HepG2 (cell line): ENCODE data around the gene KCNE2. TPM values are rescaled to one million over a fixed set of nuclear protein-coding genes. Genes with fewer than 3 reads are reported as not detected.
A peak's percentile ranks its signal among the peaks of the same experiment; 100 is the strongest.

Source experiments
- AFF4 ChIP-seq: sonication (generic); formaldehyde crosslinking; IDR thresholded peaks from 2 replicates; pipeline ENCODE4 v1.4.0; 2020; ENCODE audit warnings: missing genetic modification reagents
- GPN1 ChIP-seq: sonication (generic); formaldehyde crosslinking; IDR thresholded peaks from 2 replicates; pipeline ENCODE4 v1.5.1; 2020; ENCODE audit warnings: missing genetic modification reagents, borderline replicate concordance
- JUNB ChIP-seq: sonication (generic); formaldehyde crosslinking; IDR thresholded peaks from 2 replicates; pipeline ENCODE4 v1.8.0; 2022; ENCODE audit warnings: missing genetic modification reagents, mild to moderate bottlenecking, borderline replicate concordance
- MAX ChIP-seq: IDR thresholded peaks from 2 replicates; pipeline ENCODE4 v1.6.1; 2012; ENCODE audit warnings: inconsistent platforms
- MTERF4 ChIP-seq: sonication (generic); formaldehyde crosslinking; IDR thresholded peaks from 2 replicates; pipeline ENCODE4 v1.8.0; 2023; ENCODE audit warnings: mild to moderate bottlenecking, missing genetic modification reagents
- SAP130 ChIP-seq: IDR thresholded peaks from 2 replicates; pipeline ENCODE4 v1.6.1; 2016; ENCODE audit warnings: low read depth
- SIN3B ChIP-seq: fragments of 150-350 bp; IDR thresholded peaks from 2 replicates; pipeline ENCODE4 v1.6.1; 2014; ENCODE audit warnings: low read length
- SOX13 ChIP-seq, 3 experiments: fragments of 450-650 bp in 1 of 3; sonication (generic) in 1 of 3; formaldehyde crosslinking in 1 of 3; IDR thresholded peaks in 2 of 3; conservative IDR thresholded peaks in 1 of 3; 2 replicates each; pipeline versions ENCODE4 v1.5.0 to v1.6.1; 2016 to 2020; ENCODE audit warnings: antibody characterized with exemption in 1 of 3, mild to moderate bottlenecking in 1 of 3, missing compliant biosample characterization in 1 of 3, missing genetic modification reagents in 1 of 3, moderate library complexity in 1 of 3
- SOX5 ChIP-seq: IDR thresholded peaks from 2 replicates; pipeline ENCODE4 v1.6.1; 2016; ENCODE audit warnings: borderline replicate concordance
- SSRP1 ChIP-seq: IDR thresholded peaks from 2 replicates; pipeline ENCODE4 v1.6.1; 2016; ENCODE audit warnings: control low read depth
- ZBTB46 ChIP-seq: sonication (generic); formaldehyde crosslinking; IDR thresholded peaks from 2 replicates; pipeline ENCODE4 v1.4.0; 2020; ENCODE audit warnings: mild to moderate bottlenecking, missing genetic modification reagents, borderline replicate concordance
- ZGPAT ChIP-seq: IDR thresholded peaks from 2 replicates; pipeline ENCODE4 v1.6.1; 2016; ENCODE audit warnings: mild to moderate bottlenecking
- ZNF281 ChIP-seq: sonication (generic); formaldehyde crosslinking; IDR thresholded peaks from 2 replicates; pipeline ENCODE4 v1.4.0; 2020; ENCODE audit warnings: missing genetic modification reagents, borderline replicate concordance
- ZNF530 ChIP-seq: sonication (generic); formaldehyde crosslinking; IDR thresholded peaks from 2 replicates; pipeline ENCODE4 v1.5.0; 2020; ENCODE audit warnings: low read depth, mild to moderate bottlenecking, missing genetic modification reagents
- ZNF550 ChIP-seq: sonication (generic); formaldehyde crosslinking; IDR thresholded peaks from 2 replicates; pipeline ENCODE4 v1.4.0; 2020; ENCODE audit warnings: mild to moderate bottlenecking, missing genetic modification reagents, borderline replicate concordance
- ZNF709 ChIP-seq: sonication (generic); formaldehyde crosslinking; IDR thresholded peaks from 2 replicates; pipeline ENCODE4 v1.5.0; 2020; ENCODE audit warnings: mild to moderate bottlenecking, missing genetic modification reagents
- ZNF761 ChIP-seq: sonication (generic); formaldehyde crosslinking; conservative IDR thresholded peaks from 2 replicates; pipeline ENCODE4 v1.4.0; 2020; ENCODE audit warnings: mild to moderate bottlenecking, missing genetic modification reagents
- ZZZ3 ChIP-seq: sonication (generic); formaldehyde crosslinking; IDR thresholded peaks from 2 replicates; pipeline ENCODE4 v1.4.0; 2020; ENCODE audit warnings: missing genetic modification reagents, mild to moderate bottlenecking, borderline replicate concordance
- polyA plus RNA-seq, 8 experiments: library from polyadenylated mRNA; depleted of rRNA in 3 of 8; stranded (reverse) in 7 of 8; unstranded in 1 of 8; fragments of >200 nt; fragmentation: Illumina TruSeq in 4 of 8; extraction: Trizol in 4 of 8; gene quantifications; 2 replicates each; pipeline versions ENCODE4 v1.2.1 to v1.2.3, GENCODE V29; 2011 to 2016; ENCODE audit warnings: low read depth in 4 of 8, missing spikeins in 1 of 8, mixed read lengths in 1 of 8; ENCODE audit not compliant: insufficient read depth in 1 of 8
- total RNA-seq, 5 experiments: library from RNA; depleted of rRNA; stranded (reverse); fragments of >200 nt; fragmentation: Illumina TruSeq; extraction: Trizol; gene quantifications; 2 replicates each; pipeline ENCODE4 v1.2.3, GENCODE V29; 2016; ENCODE audit warnings: low read depth in 1 of 5

KCNE2 gene
- total and polyA plus RNA-seq, 2 of the 13 experiments (the other 11 are each of a cell fraction or from before 2014, with no cell fraction given): not detected

- TF ChIP-seq ZNF761 (CRISPR knock-in tag) (no peak), ZNF709 (CRISPR knock-in tag) (no peak), AFF4 (no peak), SAP130 (CRISPR knock-in tag) (peak; percentile 63), ZNF550 (CRISPR knock-in tag) (no peak), SOX5 (CRISPR knock-in tag) (peak; percentile 61; the same call in 1 of the 2 replicates), ZZZ3 (CRISPR knock-in tag) (no peak), ZNF530 (no peak), MAX (peak; percentile 86), MTERF4 (CRISPR knock-in tag) (no peak), SOX13 (IDR thresholded peaks at IDR 0.05) (no peak), SOX13 (CRISPR knock-in tag; conservative IDR thresholded peaks at IDR 0.05 in 1 of 2, IDR thresholded peaks at IDR 0.05 in 1 of 2) (peak in 1 of 2 experiments; percentile 60; a peak in 1 of 4 replicates), ZNF281 (CRISPR knock-in tag) (peak; percentile 25; the same call in 1 of the 2 replicates), ZBTB46 (no peak), SSRP1 (CRISPR knock-in tag) (no peak), ZGPAT (CRISPR knock-in tag) (0 out of 2 replicates have a peak, but pooled peaks have one; percentile 42), GPN1 (no peak), SIN3B (no peak), JUNB (CRISPR knock-in tag) (no peak)
Observed at GRCh38 chr21:34351786-34352241, 12.0 kb upstream of the KCNE2 start (continued).
